H1 (cell line): ENCODE measurements around the gene MMP8. TPM values are rescaled to one million over a fixed set of nuclear protein-coding genes. Genes with fewer than 3 reads are reported as not detected.

Source experiments
- CTCF ChIA-PET: fragments of 300-600 bp; sonication (Branson Sonifier 250); formaldehyde crosslinking; loops from one replicate; lab custom pipeline; 2021; ENCODE audit not compliant: partially characterized antibody; lab: Charles Lee
- POLR2A ChIA-PET: fragments of 300-600 bp; sonication (Branson Sonifier 250); formaldehyde crosslinking; loops from one replicate; lab custom pipeline; 2021; ENCODE audit warnings: inconsistent platforms; ENCODE audit not compliant: partially characterized antibody; lab: Charles Lee
- DNase-seq, 2 experiments: peaks; one replicate each; pipeline versions ENCODE4 v3.0.0 to v3.0.0-alpha.2; 2010 to 2022; ENCODE audit warnings: low spot score in 2 of 2, low read depth in 1 of 2, mixed read lengths in 1 of 2
- FAIRE-seq: peaks from 2 replicates; lab custom pipeline; 2011; peaks lifted over from hg19 to GRCh38; lab: Jason Lieb, UNC
- H2AFZ ChIP-seq: 2 replicates; pipeline ENCODE4 v1.8.1; 2012; ENCODE audit warnings: low read length, inconsistent platforms
- H2AK5ac ChIP-seq: 2 replicates; pipeline ENCODE4 v1.6.1; 2013; ENCODE audit warnings: low read depth, low read length
- H2BK120ac ChIP-seq: replicated peaks from 2 replicates; pipeline ENCODE3; 2013; ENCODE audit warnings: low read depth, low read length, inconsistent platforms
- H2BK12ac ChIP-seq: 2 replicates; pipeline ENCODE4 v1.6.1; 2013; ENCODE audit warnings: low read depth, low read length
- H2BK15ac ChIP-seq: 2 replicates; pipeline ENCODE4 v1.6.1; 2013; ENCODE audit warnings: low read length
- H2BK20ac ChIP-seq: 2 replicates; pipeline ENCODE4 v1.6.1; 2013; ENCODE audit warnings: low read length
- H2BK5ac ChIP-seq: 2 replicates; pipeline ENCODE4 v1.6.1; 2013; ENCODE audit warnings: low read depth, low read length
- H3K14ac ChIP-seq: 2 replicates; pipeline ENCODE4 v1.6.1; 2013; ENCODE audit warnings: inconsistent platforms; ENCODE audit not compliant: insufficient read length
- H3K18ac ChIP-seq: 2 replicates; pipeline ENCODE4 v1.6.1; 2013; ENCODE audit warnings: low read length; ENCODE audit errors: extremely low read depth
- H3K23ac ChIP-seq: 2 replicates; pipeline ENCODE4 v1.6.1; 2013; ENCODE audit warnings: inconsistent platforms; ENCODE audit not compliant: insufficient read length
- H3K23me2 ChIP-seq: 2 replicates; pipeline ENCODE4 v1.6.1; 2013; ENCODE audit warnings: low read depth, low read length
- H3K27ac ChIP-seq: 2 replicates; pipeline ENCODE4 v1.6.1; 2011; ENCODE audit warnings: low read depth, low read length, inconsistent platforms
- H3K27me3 ChIP-seq, 4 experiments: replicated peaks in 1 of 4; 1 replicate in 1 of 4; 2 replicates in 3 of 4; pipeline versions ENCODE4 v1.6.1 to v1.8.1; 2011 to 2013; ENCODE audit warnings: low read length in 3 of 4, mild to moderate bottlenecking in 3 of 4, inconsistent platforms in 2 of 4, mixed read lengths in 2 of 4, moderate library complexity in 1 of 4; ENCODE audit not compliant: control insufficient read depth in 3 of 4, insufficient read depth in 3 of 4; ENCODE audit errors: extremely low read depth in 1 of 4
- H3K36me3 ChIP-seq, 4 experiments: 2 replicates each; pipeline versions ENCODE4 v1.6.1 to v1.8.1; 2011 to 2013; ENCODE audit warnings: mild to moderate bottlenecking in 4 of 4, low read length in 3 of 4, moderate library complexity in 2 of 4, control low read depth in 1 of 4, inconsistent platforms in 1 of 4; ENCODE audit not compliant: insufficient read depth in 4 of 4, control insufficient read depth in 2 of 4
- H3K4ac ChIP-seq: replicated peaks from 2 replicates; pipeline ENCODE3; 2013; ENCODE audit warnings: low read length, low read depth, mixed read lengths, inconsistent platforms; ENCODE audit not compliant: insufficient read length
- H3K4me1 ChIP-seq, 4 experiments: replicated peaks in 1 of 4; 1 replicate in 1 of 4; 2 replicates in 3 of 4; pipeline versions ENCODE4 v1.6.1 to v1.8.1; 2011 to 2013; ENCODE audit warnings: low read length in 3 of 4, inconsistent platforms in 2 of 4, mixed read lengths in 1 of 4; ENCODE audit not compliant: insufficient read depth in 4 of 4, control insufficient read depth in 3 of 4
- H3K4me2 ChIP-seq, 2 experiments: 2 replicates each; pipeline versions ENCODE4 v1.6.1 to v1.8.1; 2011 to 2013; ENCODE audit warnings: low read depth in 2 of 2, low read length in 2 of 2, control low read depth in 1 of 2, inconsistent platforms in 1 of 2, mild to moderate bottlenecking in 1 of 2; ENCODE audit not compliant: insufficient read depth in 1 of 2
- H3K4me3 ChIP-seq, 4 experiments: fragments of 200-600, 300-600 bp in 1 of 4; sonication (generic), shearing (Covaris generic), sonication (Bioruptor Twin) in 1 of 4; 2 replicates each; pipeline versions ENCODE4 v1.5.1 to v1.8.1; 2011 to 2016; ENCODE audit warnings: low read length in 4 of 4, low read depth in 3 of 4, control low read depth in 2 of 4, inconsistent platforms in 2 of 4, mild to moderate bottlenecking in 2 of 4, mixed read lengths in 1 of 4, moderate library complexity in 1 of 4; ENCODE audit not compliant: insufficient read depth in 2 of 4; ENCODE audit errors: extremely low read depth in 1 of 4
- H3K56ac ChIP-seq: replicated peaks from 2 replicates; pipeline ENCODE3; 2013; ENCODE audit warnings: low read depth, mild to moderate bottlenecking, mixed read lengths, low read length, inconsistent platforms; ENCODE audit not compliant: insufficient read length
- H3K79me1 ChIP-seq: 2 replicates; pipeline ENCODE4 v1.6.1; 2013; ENCODE audit warnings: low read depth, low read length, control low read depth
- H3K79me2 ChIP-seq, 2 experiments: 2 replicates each; pipeline versions ENCODE4 v1.6.1 to v1.8.1; 2012 to 2013; ENCODE audit warnings: low read length in 2 of 2, mild to moderate bottlenecking in 2 of 2, inconsistent platforms in 1 of 2; ENCODE audit not compliant: insufficient read depth in 2 of 2, control insufficient read depth in 1 of 2
- H3K9ac ChIP-seq, 4 experiments: replicated peaks in 1 of 4; 1 replicate in 1 of 4; 2 replicates in 3 of 4; pipeline versions ENCODE4 v1.6.1 to v1.8.1; 2011 to 2013; ENCODE audit warnings: low read depth in 3 of 4, low read length in 3 of 4, control low read depth in 2 of 4, mild to moderate bottlenecking in 2 of 4, moderate library complexity in 2 of 4, inconsistent platforms in 1 of 4; ENCODE audit errors: extremely low read depth in 1 of 4
- H3K9me3 ChIP-seq, 2 experiments: 2 replicates each; pipeline versions ENCODE4 v1.6.1 to v1.8.1; 2012 to 2013; ENCODE audit warnings: mild to moderate bottlenecking in 2 of 2, moderate library complexity in 2 of 2, control low read depth in 1 of 2, inconsistent platforms in 1 of 2, low read depth in 1 of 2, low read length in 1 of 2, mixed read lengths in 1 of 2; ENCODE audit not compliant: insufficient read depth in 2 of 2
- H4K20me1 ChIP-seq, 2 experiments: replicated peaks in 1 of 2; 2 replicates each; pipeline versions ENCODE3 to v1.8.1; 2011 to 2013; ENCODE audit warnings: inconsistent platforms in 2 of 2, low read length in 2 of 2, mild to moderate bottlenecking in 1 of 2; ENCODE audit not compliant: insufficient read depth in 2 of 2, control insufficient read depth in 1 of 2
- H4K5ac ChIP-seq: 2 replicates; pipeline ENCODE4 v1.6.1; 2013; ENCODE audit warnings: low read length, low read depth, mixed read lengths, inconsistent platforms; ENCODE audit not compliant: insufficient read length
- H4K8ac ChIP-seq: 2 replicates; pipeline ENCODE4 v1.8.0; 2013; ENCODE audit warnings: mild to moderate bottlenecking, moderate library complexity, low read length, inconsistent platforms; ENCODE audit not compliant: insufficient read depth; ENCODE audit errors: extremely low read depth
- H4K91ac ChIP-seq: replicated peaks from 2 replicates; pipeline ENCODE3; 2013; ENCODE audit warnings: low read length, mixed read lengths, inconsistent platforms; ENCODE audit not compliant: insufficient read length
- BRCA1 ChIP-seq: IDR thresholded peaks from 2 replicates; pipeline ENCODE4 v1.6.1; 2012; ENCODE audit warnings: low read depth, low read length, improper control_type of control experiment
- CHD2 ChIP-seq: IDR thresholded peaks from 2 replicates; pipeline ENCODE4 v1.6.1; 2012; ENCODE audit warnings: low read length, improper control_type of control experiment
- CTBP2 ChIP-seq: IDR thresholded peaks from 2 replicates; pipeline ENCODE4 v1.7.0; 2011; ENCODE audit warnings: borderline replicate concordance, mild to moderate bottlenecking, moderate library complexity, mixed read lengths, low read length; ENCODE audit not compliant: insufficient read depth, insufficient read length
- E2F6 ChIP-seq: IDR thresholded peaks from 2 replicates; pipeline ENCODE4 v1.6.1; 2012; ENCODE audit warnings: inconsistent platforms
- GABPA ChIP-seq: IDR thresholded peaks from 2 replicates; pipeline ENCODE4 v1.6.1; 2011; ENCODE audit warnings: mild to moderate bottlenecking, low read length, moderate library complexity, borderline replicate concordance; ENCODE audit not compliant: insufficient read depth
- JUND ChIP-seq: IDR thresholded peaks from 2 replicates; pipeline ENCODE4 v1.6.1; 2011; ENCODE audit warnings: mild to moderate bottlenecking, improper control_type of control experiment, low read length
- POU5F1 ChIP-seq: IDR thresholded peaks from 2 replicates; pipeline ENCODE4 v1.6.1; 2011; ENCODE audit warnings: low read depth, mild to moderate bottlenecking, low read length, moderate library complexity
- SIRT6 ChIP-seq: IDR thresholded peaks from one replicate; pipeline ENCODE4 v1.7.1; 2012; ENCODE audit warnings: low read length, inconsistent platforms
- SP4 ChIP-seq: IDR thresholded peaks from 2 replicates; pipeline ENCODE4 v1.6.1; 2012; ENCODE audit warnings: low read length, inconsistent platforms
- WGBS, 2 experiments: shearing (Covaris generic) in 1 of 2; methylation state at CpG; one replicate each; pipeline versions ENCODE4 v1.1.6 to v1.1.7; 2013 to 2015; ENCODE audit warnings: low lambda C conversion rate in 2 of 2, mixed read lengths in 2 of 2, inconsistent platforms in 1 of 2, low coverage in 1 of 2, missing lambda C conversion rate in 1 of 2; ENCODE audit not compliant: insufficient replicate concordance in 2 of 2, insufficient coverage in 1 of 2, insufficient read length in 1 of 2; ENCODE audit errors: extremely low coverage in 1 of 2, missing lambda C conversion rate in 1 of 2; 5-methylcytosine and 5-hydroxymethylcytosine counted together
- polyA plus RNA-seq, 7 experiments: library from polyadenylated mRNA; depleted of rRNA in 3 of 7; stranded (reverse) in 5 of 7; unstranded in 2 of 7; fragments of >200 nt in 5 of 7; fragments of 200-250 nt in 2 of 7; gene quantifications; 1 replicate in 5 of 7; 2 replicates in 1 of 7; 4 replicates in 1 of 7; pipeline versions ENCODE4 v1.2.1 to v1.2.3, GENCODE V29; 2011 to 2013; ENCODE audit warnings: missing spikeins in 2 of 7, mixed read lengths in 2 of 7
- total RNA-seq: library from RNA; stranded (reverse); fragmentation: NEBNext Ultra II Directional; extraction: Animal tissue kit (Norgen Biotek cat#: 25700); gene quantifications from 2 replicates; pipeline ENCODE4 v1.2.1, GENCODE V29; 2021

The MMP8 gene
- total and polyA plus RNA-seq, 2 of the 8 experiments (the other 6 are each of a cell fraction or from before 2014, with no cell fraction given) = not detected

DNA sequence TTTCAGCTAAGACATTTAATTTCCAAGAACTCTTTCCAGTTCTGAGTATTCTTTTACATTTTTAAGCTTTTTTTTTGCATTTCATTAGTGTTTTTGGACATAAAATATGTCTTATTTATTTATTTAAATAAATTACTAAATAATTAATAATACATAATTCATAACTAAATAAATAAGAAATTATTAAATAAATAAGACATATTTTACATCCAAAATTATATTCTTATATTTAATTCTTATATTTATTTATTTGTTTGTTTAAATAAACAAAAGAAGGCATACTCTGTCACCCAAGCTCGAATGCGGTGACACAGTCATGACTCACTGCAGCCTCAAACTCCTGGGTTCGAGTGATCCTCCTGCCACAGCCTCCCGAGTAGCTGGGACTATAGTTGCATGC lies 16.1 kb downstream of the MMP8 start:
- Histone ChIP-seq H3K9me3 (no peaks in the 10 kb centered on the region), H3K79me1 (no peaks in the 10 kb centered on the region), H2BK15ac (no peak overlapping the region), H4K8ac (no peak overlapping the region), H3K27ac (no peak overlapping the region), H2BK5ac (no peak overlapping the region), H3K27me3 (no peaks in the 10 kb centered on the region), H3K4ac (no peak overlapping the region), H4K20me1 (no peaks in the 10 kb centered on the region), H3K23ac (no peak overlapping the region), H3K4me1 (peaks cover 0 to 3% (median 0%) of the 10 kb centered on the region in 4 experiments; a peak in 1 of 7 replicates), H3K14ac (no peak overlapping the region), H2AK5ac (no peak overlapping the region), H3K4me2 (no peak overlapping the region), H3K36me3 (no peaks in the 10 kb centered on the region), H3K9ac (no peak overlapping the region), H3K23me2 (no peaks in the 10 kb centered on the region), H4K5ac (no peak overlapping the region), H3K18ac (no peak overlapping the region), H3K4me3 (no peak overlapping the region), H4K91ac (no peak overlapping the region), H2BK12ac (no peak overlapping the region), H2AFZ (no peak overlapping the region), H3K79me2 (no peaks in the 10 kb centered on the region), H2BK120ac (no peak overlapping the region), H3K56ac (no peak overlapping the region), H2BK20ac (no peak overlapping the region)
- DNase-seq (no peak), FAIRE-seq (no peak)
- no peak for TF ChIP-seq JUND
- TF ChIP-seq SIRT6 = no peak
- TF ChIP-seq CHD2 = no peak
- no peak for TF ChIP-seq CTBP2
- no peak for TF ChIP-seq BRCA1
- TF ChIP-seq SP4 = no peak
- no peak for TF ChIP-seq POU5F1
- no peak for TF ChIP-seq GABPA
- TF ChIP-seq E2F6 = no peak
- ChIA-PET CTCF (no interaction called here), POLR2A (no interaction called here)
- WGBS, 2 experiments = 68% methylated on average over 4 of the region's 4 CpGs; no CpG with 5 or more reads in 1 of the 2 experiments
